NCI-H524 (cell line): ENCODE measurements around the gene FLAD1.

Experiments used
- DNase-seq, 2 experiments: peaks; one replicate each; lab custom pipeline; 2025; lab: John Stamatoyannopoulos, UW

Gene FLAD1

DNA sequence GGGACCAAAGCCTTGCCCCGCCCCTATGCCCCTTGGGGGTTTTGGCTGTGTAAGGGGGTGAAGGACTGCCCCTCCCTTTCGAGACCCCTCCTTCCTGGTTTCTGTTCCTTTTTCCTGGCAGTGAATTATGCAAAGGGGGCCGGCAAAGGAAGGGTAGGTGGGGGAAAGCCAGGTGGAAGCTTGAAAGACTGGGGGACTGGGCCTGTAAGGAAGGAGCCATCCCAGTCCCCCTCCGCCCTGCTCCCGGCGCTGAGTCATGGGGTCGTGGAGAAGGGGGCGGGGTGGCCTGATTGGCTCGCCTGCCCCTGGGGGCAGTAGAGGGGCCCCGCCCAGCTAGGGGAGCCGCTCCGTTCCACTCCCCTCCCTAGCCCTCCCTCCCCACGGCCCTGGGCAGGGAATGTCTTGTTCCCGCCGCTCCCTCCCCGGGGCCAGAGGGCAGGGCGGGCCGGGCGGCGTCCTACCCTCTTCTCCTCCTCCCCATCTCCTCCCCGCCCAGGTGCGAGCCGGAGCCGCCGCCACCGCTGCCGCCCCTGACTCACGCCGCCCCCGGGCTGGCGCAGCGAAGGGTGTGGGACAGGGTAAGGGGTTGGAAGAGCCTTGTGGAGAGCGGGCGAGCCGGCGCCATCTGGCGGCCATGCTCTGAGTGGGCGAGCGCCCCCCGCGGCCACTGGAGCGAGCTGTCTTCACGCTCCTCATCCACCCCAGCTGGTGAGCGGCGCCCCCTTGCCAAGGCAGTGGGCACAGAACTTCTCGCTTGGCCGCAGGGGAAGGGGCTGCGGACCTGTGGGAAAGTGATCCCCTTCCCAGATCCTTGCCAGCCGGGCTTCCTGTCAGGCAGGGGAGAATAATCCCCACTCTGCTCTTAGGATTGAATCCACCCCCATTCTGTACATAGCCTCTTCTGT lies 34.1 kb downstream of the FLAD1 start:
- DNase-seq: peak; percentile 72 to 86

GRCh38 chr1:155017946-155018316 lies 34.8 kb downstream of the FLAD1 start:
- DNase-seq: no peak

DNA sequence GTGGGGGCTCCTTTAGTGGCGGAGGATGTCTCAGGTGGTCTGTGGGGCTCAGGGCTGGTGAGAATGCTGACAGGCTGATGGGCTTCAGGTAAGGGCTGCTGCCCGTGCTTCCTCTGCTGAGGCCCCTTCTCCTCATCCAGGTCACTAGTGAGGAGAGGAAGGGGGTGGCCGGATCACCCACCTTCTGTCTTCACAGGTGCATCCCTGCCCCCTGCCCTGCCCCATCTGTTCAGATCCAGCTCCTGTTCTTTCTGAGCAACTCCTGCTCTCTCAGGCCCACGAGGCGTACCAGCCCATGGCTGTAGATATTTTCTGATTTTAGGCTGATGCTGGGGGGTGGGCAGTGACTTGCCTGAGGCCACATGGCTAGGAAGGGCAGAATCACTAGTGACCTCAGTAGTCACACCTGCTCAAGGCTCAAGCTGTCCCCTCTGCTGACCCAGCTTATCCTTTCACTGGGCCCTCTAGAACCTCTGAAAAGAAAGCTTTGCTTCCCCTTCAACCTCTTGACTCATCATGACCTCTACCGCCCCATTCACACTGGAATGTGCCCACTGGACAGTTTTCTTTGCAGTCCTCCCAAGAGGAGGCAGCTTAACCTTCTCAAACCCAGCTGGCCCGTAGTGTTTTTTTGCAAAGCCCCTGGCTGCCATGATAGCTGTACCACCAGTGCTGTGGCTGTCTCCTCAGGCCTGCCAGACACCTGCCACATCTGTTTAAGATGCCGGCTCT lies 35.6 kb downstream of the FLAD1 start:
- DNase-seq: peak in 1 of 2 experiments; percentile 44

- no peak for DNase-seq
Measured at GRCh38 chr1:155019377-155020245, 36.5 kb downstream of the FLAD1 start.

- DNase-seq: no peak
Measured at GRCh38 chr1:155022136-155022926, 39.2 kb downstream of the FLAD1 start.

GRCh38 chr1:155022927-155023236 lies 39.7 kb downstream of the FLAD1 start:
- no peak for DNase-seq

DNA sequence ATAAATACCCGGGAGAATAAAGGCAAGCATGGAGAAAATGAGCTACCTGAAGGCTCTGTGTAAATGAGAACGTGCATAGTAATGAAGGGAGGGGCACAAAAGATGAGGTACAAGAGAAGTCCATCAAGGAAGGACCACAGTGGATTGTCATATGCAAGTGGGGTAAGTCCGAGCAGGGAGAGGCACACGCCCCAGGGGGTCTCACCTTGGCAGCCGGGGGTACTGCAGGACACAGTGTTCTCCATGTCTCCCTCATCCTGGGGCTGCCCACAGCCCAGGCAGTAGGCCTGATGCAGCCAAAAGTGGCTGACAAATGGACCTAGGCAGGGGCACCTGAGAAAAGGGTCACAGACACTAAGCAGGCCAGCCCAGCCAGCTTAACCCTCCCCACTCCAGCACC lies 40.5 kb downstream of the FLAD1 start:
- DNase-seq: no peak

GRCh38 chr1:155024315-155024714 lies 41.2 kb downstream of the FLAD1 start:
- DNase-seq: no peak

DNA sequence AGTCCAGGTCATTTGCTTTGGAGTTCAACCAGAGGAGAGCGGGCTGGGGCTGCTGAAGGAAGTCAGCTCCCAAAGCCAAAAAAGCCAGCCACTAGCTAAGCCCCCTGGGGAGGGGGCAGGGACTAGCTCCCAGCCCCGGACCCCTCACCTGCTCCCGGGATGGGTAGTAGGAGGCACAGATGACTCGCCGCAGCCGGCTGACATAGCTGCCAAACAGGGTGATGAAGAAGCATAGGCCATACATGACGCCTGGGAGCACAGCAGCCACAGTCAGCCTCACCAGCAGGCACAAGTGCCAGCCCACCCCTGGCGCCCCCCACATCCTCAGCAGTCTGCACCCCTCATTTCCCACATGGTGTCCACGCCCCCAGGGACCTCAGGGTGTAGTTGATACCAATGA lies 43.0 kb downstream of the FLAD1 start:
- DNase-seq: no peak

- DNase-seq: no peak
Measured at GRCh38 chr1:155026588-155026987, 43.4 kb downstream of the FLAD1 start.

- no peak for DNase-seq
Measured at GRCh38 chr1:155029513-155030242, 46.5 kb downstream of the FLAD1 start.

- DNase-seq: no peak
Measured at GRCh38 chr1:155030243-155030795, 47.2 kb downstream of the FLAD1 start.

DNA sequence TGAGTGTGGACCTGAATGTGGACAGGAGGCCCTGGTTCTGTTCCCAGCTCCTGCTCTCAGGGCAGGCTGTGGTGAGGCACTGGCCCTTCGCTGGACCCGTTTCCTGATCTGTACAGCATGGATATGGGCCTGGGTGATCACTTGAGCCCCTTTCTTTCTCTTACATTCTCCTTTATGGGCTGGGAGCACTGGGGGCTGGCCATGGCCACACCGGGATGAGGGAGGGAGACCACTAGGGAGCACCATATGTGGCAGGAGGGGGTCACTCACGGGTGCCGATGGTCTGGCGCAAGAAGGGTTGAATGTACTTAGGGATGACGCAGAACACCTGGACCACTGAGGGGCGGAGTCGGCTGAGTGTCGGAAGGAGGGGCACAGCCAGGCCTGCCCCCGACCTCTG lies 47.8 kb downstream of the FLAD1 start:
- no peak for DNase-seq

- DNase-seq: no peak
Measured at GRCh38 chr1:155032886-155033285, 49.7 kb downstream of the FLAD1 start.

- DNase-seq: no peak
Measured at GRCh38 chr1:155033524-155033923, 50.4 kb downstream of the FLAD1 start, which contains the start of the genes DCST1 and DCST2. DCST1 (plus strand) TSS chr1:155033824; CDS start chr1:155034037, 213 bp downstream. DCST2 (minus strand) TSS chr1:155033781; CDS start chr1:155033701, 80 bp downstream.

- DNase-seq: no peak
Measured at GRCh38 chr1:155034318-155035208, 51.4 kb downstream of the FLAD1 start.

DNA sequence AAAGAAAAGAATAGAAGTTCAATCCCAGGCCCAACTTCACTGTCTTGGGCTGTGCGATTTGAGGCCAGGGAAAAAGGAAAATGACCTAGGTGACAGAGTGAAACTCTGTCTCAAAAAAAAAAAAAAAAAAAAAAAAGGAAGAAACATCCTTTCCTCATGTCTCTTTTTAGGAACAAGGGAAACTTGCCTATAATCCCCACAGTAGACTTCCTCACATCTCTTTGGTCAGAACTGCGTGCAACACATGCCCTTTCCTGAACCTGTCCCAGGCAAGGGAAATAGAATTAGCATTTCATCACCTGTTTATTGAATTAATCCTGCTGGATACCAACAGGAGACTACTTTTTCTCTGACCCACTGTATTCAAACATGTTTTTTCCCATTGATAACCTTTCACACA lies 52.8 kb downstream of the FLAD1 start:
- DNase-seq: no peak

DNA sequence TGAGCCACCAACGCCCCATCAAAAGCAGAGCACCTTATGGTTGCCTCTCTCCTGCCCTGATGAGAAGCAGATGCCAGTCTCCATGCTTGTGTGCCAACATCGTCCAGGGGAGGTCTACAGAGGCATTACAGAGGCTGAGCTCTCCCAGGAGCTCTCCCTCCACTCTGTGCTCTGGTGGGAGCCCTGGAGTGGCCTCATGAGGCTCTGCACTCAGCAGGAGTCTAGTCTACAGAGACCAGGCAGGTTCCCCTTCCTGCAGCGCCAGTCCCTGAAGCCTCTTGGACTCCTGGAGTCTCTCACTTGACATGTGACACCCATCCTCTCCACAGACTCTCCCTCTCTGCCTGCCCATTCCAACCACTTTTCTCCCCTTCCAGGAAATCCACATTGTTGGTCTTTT lies 53.9 kb downstream of the FLAD1 start:
- no peak for DNase-seq

DNA sequence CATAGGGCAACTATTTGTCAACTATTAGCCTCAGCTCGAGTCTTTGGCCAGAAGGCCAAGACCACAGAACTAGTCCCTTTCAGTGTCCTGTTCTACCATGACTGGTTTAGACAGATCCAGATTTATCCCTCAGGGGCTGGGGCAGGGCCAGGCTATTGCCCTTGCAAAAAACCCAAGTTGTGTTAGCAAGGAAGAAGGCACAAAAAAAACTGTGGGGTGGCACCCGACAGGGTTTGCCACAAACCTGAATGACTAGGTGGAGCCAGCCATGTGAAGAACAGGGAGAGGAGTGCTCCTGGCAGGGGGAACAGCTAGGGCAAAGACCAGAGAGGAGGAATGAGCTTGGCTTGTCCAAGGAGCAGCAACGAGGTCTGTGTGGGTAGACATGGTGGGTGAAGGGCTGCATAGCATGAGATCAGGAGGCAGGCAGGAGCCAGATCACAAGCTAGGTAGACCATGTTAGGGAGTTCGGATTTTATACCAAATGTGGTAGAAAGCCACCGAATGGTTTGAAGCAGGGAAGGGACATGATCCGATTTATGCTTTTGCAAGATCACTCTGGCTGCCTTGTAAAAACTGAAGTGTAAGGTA lies 54.8 kb downstream of the FLAD1 start:
- no peak for DNase-seq
